ENCODE measurements around the gene SIRPD.
A peak's percentile ranks its signal among the peaks of the same experiment; 100 is the strongest.

Gene SIRPD

GRCh38 chr20:1562622-1563021, 5.1 kb upstream of the SIRPD start:
- Histone ChIP-seq H4K20me1 (ENCODE audit: insufficient read depth, low read length) (no peaks in the 10 kb centered on the region), H3K27me3 (ENCODE audit: low read depth, low read length) (no peaks in the 10 kb centered on the region), H3K9me3 (ENCODE audit: insufficient read depth, low read length) (no peaks in the 10 kb centered on the region), H3K27ac (ENCODE audit: low read length) (peak overlapping the region; percentile 2; the same call in 1 of the 2 replicates), H3K79me2 (ENCODE audit: low read length) (no peaks in the 10 kb centered on the region), H3K4me3 (ENCODE audit: low read length) (peak overlapping the region; percentile 4; the same call in 1 of the 2 replicates), H3K36me3 (replicated peaks; ENCODE audit: low read depth, low read length) (no peaks in the 10 kb centered on the region), H3K4me2 (ENCODE audit: low read length) (peak overlapping the region; percentile 54), H3K4me1 (ENCODE audit: low read length) (peaks cover 14% of the 10 kb centered on the region), H2AFZ (ENCODE audit: low read depth, low read length) (no peak overlapping the region), H3K9ac (ENCODE audit: low read length) (no peak overlapping the region)
- TF ChIP-seq EZH2phosphoT487 (IDR thresholded peaks at IDR 0.05; ENCODE audit: low read depth), result no peak
- TF ChIP-seq, protein P1, sequence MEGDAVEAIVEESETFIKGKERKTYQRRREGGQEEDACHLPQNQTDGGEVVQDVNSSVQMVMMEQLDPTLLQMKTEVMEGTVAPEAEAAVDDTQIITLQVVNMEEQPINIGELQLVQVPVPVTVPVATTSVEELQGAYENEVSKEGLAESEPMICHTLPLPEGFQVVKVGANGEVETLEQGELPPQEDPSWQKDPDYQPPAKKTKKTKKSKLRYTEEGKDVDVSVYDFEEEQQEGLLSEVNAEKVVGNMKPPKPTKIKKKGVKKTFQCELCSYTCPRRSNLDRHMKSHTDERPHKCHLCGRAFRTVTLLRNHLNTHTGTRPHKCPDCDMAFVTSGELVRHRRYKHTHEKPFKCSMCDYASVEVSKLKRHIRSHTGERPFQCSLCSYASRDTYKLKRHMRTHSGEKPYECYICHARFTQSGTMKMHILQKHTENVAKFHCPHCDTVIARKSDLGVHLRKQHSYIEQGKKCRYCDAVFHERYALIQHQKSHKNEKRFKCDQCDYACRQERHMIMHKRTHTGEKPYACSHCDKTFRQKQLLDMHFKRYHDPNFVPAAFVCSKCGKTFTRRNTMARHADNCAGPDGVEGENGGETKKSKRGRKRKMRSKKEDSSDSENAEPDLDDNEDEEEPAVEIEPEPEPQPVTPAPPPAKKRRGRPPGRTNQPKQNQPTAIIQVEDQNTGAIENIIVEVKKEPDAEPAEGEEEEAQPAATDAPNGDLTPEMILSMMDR (IDR thresholded peaks at IDR 0.05; ENCODE audit: low read depth, low read length), result no peak

DNA sequence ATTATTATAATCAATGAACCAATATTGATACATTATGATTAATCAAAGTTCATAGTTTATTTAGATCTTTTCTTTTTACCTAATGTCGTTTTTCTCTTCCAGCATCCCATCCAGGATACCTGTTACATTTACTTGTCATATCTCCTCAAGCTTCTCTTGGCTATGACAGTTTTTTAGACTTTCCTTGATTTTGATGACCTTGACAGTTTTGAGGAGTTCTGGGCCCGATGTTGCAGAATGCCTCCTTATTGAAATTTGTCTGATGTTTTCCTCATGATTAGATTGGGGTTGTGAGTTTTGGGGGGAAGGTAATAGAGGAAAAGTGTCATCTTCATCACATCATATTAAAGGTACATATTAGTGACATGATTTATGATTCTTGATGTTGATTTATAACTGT, 3.8 kb upstream of the SIRPD start:
- H3K9me3 ChIP-seq (ENCODE audit: insufficient read depth, low read length), result no peaks in the 10 kb centered on the region
- peaks cover 14% of the 10 kb centered on the region for H3K4me1 ChIP-seq (ENCODE audit: low read length)
- H3K27ac ChIP-seq (ENCODE audit: low read length), result no peak overlapping the region
- H2AFZ ChIP-seq (ENCODE audit: low read depth, low read length), result no peak overlapping the region
- H3K27me3 ChIP-seq (ENCODE audit: low read depth, low read length), result no peaks in the 10 kb centered on the region
- H4K20me1 ChIP-seq (ENCODE audit: insufficient read depth, low read length), result no peaks in the 10 kb centered on the region
- no peaks in the 10 kb centered on the region for H3K36me3 ChIP-seq (replicated peaks; ENCODE audit: low read depth, low read length)
- no peak overlapping the region for H3K4me3 ChIP-seq (ENCODE audit: low read length)
- H3K79me2 ChIP-seq (ENCODE audit: low read length), result no peaks in the 10 kb centered on the region
- no peak for TF ChIP-seq EZH2phosphoT487 (IDR thresholded peaks at IDR 0.05; ENCODE audit: low read depth)
- TF ChIP-seq, protein P1 (IDR thresholded peaks at IDR 0.05; ENCODE audit: low read depth, low read length), result no peak
- H3K4me2 ChIP-seq (ENCODE audit: low read length), result no peak overlapping the region
- H3K9ac ChIP-seq (ENCODE audit: low read length), result no peak overlapping the region

- TF ChIP-seq, protein P1 (IDR thresholded peaks at IDR 0.05; ENCODE audit: low read depth, low read length), result no peak
- no peak for TF ChIP-seq EZH2phosphoT487 (IDR thresholded peaks at IDR 0.05; ENCODE audit: low read depth)
- Histone ChIP-seq H4K20me1 (ENCODE audit: insufficient read depth, low read length) (no peaks in the 10 kb centered on the region), H3K4me3 (ENCODE audit: low read length) (no peak overlapping the region), H2AFZ (ENCODE audit: low read depth, low read length) (no peak overlapping the region), H3K27me3 (ENCODE audit: low read depth, low read length) (peaks cover 8% of the 10 kb centered on the region; the same call in 1 of the 2 replicates), H3K9ac (ENCODE audit: low read length) (no peak overlapping the region), H3K4me2 (ENCODE audit: low read length) (no peak overlapping the region), H3K9me3 (ENCODE audit: insufficient read depth, low read length) (0 out of 2 replicates have a peak, but pooled peaks cover 4% of the 10 kb centered on the region), H3K4me1 (ENCODE audit: low read length) (no peaks in the 10 kb centered on the region), H3K79me2 (ENCODE audit: low read length) (no peaks in the 10 kb centered on the region), H3K36me3 (replicated peaks; ENCODE audit: low read depth, low read length) (no peaks in the 10 kb centered on the region), H3K27ac (ENCODE audit: low read length) (no peak overlapping the region)
Observed at GRCh38 chr20:1555952-1556351, 1.6 kb downstream of the SIRPD start.

GRCh38 chr20:1539816-1540419, 17.6 kb downstream of the SIRPD start:
- H3K9ac ChIP-seq (ENCODE audit: low read length), result no peak overlapping the region
- no peak overlapping the region for H3K27ac ChIP-seq (ENCODE audit: low read length)

More at GRCh38 chr20:1539816-1540419, 17.6 kb downstream of the SIRPD start:
- Histone ChIP-seq H3K79me2 (ENCODE audit: low read length) (no peaks in the 10 kb centered on the region), H2AFZ (ENCODE audit: low read depth, low read length) (no peak overlapping the region), H3K27me3 (ENCODE audit: low read depth, low read length) (no peaks in the 10 kb centered on the region), H3K4me2 (ENCODE audit: low read length) (no peak overlapping the region), H4K20me1 (ENCODE audit: insufficient read depth, low read length) (no peaks in the 10 kb centered on the region), H3K36me3 (replicated peaks; ENCODE audit: low read depth, low read length) (no peaks in the 10 kb centered on the region), H3K4me1 (ENCODE audit: low read length) (peaks cover 40% of the 10 kb centered on the region), H3K4me3 (ENCODE audit: low read length) (no peak overlapping the region), H3K9me3 (ENCODE audit: insufficient read depth, low read length) (no peaks in the 10 kb centered on the region)
- TF ChIP-seq, protein P1 (IDR thresholded peaks at IDR 0.05; ENCODE audit: low read depth, low read length), result no peak
- no peak for TF ChIP-seq EZH2phosphoT487 (IDR thresholded peaks at IDR 0.05; ENCODE audit: low read depth)
